GM23248 (cell line): ENCODE results near the gene ARHGEF11. TPM values are rescaled to one million over a fixed set of nuclear protein-coding genes. Genes with fewer than 3 reads are reported as not detected.
A peak's percentile ranks its signal among the peaks of the same experiment; 100 is the strongest.

ENCODE experiments used
- DNase-seq: peaks from one replicate; pipeline ENCODE4 v3.0.0-alpha.2; 2015
- H2AFZ ChIP-seq: fragments of 200-600 bp; sonication (generic); 2 replicates; pipeline ENCODE4 v1.6.1; 2016; ENCODE audit warnings: antibody characterized with exemption
- H3F3A ChIP-seq: fragments of 200-600 bp; sonication (generic); 2 replicates; pipeline ENCODE4 v1.6.1; 2016; ENCODE audit warnings: mild to moderate bottlenecking, antibody characterized with exemption, mixed run types; ENCODE audit not compliant: insufficient read depth
- H3K27ac ChIP-seq: fragments of 200-600 bp; sonication (generic); 2 replicates; pipeline ENCODE4 v1.5.1; 2016; ENCODE audit warnings: mild to moderate bottlenecking
- H3K27me3 ChIP-seq: fragments of 200-600 bp; sonication (generic); replicated peaks from 2 replicates; pipeline ENCODE4 v1.6.1; 2016; ENCODE audit warnings: mild to moderate bottlenecking; ENCODE audit not compliant: insufficient read depth
- H3K36me3 ChIP-seq: fragments of 200-600 bp; sonication (generic); 2 replicates; pipeline ENCODE4 v1.6.1; 2016; ENCODE audit warnings: low read depth, mild to moderate bottlenecking
- H3K4me1 ChIP-seq: fragments of 200-600 bp; sonication (generic); 2 replicates; pipeline ENCODE4 v1.6.1; 2016; ENCODE audit warnings: mild to moderate bottlenecking; ENCODE audit not compliant: insufficient read depth
- H3K4me2 ChIP-seq: fragments of 200-600 bp; sonication (generic); one replicate; pipeline ENCODE4 v1.6.1; 2016; ENCODE audit warnings: mild to moderate bottlenecking; ENCODE audit not compliant: unreplicated experiment
- H3K4me3 ChIP-seq: fragments of 200-600 bp; sonication (generic); 2 replicates; pipeline ENCODE4 v1.5.1; 2016; ENCODE audit warnings: mild to moderate bottlenecking
- H3K79me2 ChIP-seq: fragments of 200-600 bp; sonication (generic); 2 replicates; pipeline ENCODE4 v1.6.1; 2016; ENCODE audit warnings: mild to moderate bottlenecking; ENCODE audit not compliant: insufficient read depth
- H3K9ac ChIP-seq: fragments of 200-600 bp; sonication (generic); 2 replicates; pipeline ENCODE4 v1.6.1; 2016; ENCODE audit warnings: mild to moderate bottlenecking
- H3K9me2 ChIP-seq: fragments of 200-600 bp; sonication (generic); 2 replicates; pipeline ENCODE4 v1.6.1; 2016; ENCODE audit warnings: mixed run types, mild to moderate bottlenecking, moderate library complexity; ENCODE audit not compliant: insufficient read depth
- H3K9me3 ChIP-seq: fragments of 200-600 bp; sonication (generic); one replicate; pipeline ENCODE4 v1.6.1; 2017; ENCODE audit warnings: low read depth
- H4K20me1 ChIP-seq: fragments of 200-600 bp; sonication (generic); 2 replicates; pipeline ENCODE4 v1.6.0; 2016; ENCODE audit not compliant: insufficient read depth
- EZH2 ChIP-seq: fragments of 200-600 bp; sonication (generic); IDR thresholded peaks from 2 replicates; pipeline ENCODE4 v1.6.1; 2018; ENCODE audit warnings: antibody characterized with exemption, mild to moderate bottlenecking; ENCODE audit not compliant: insufficient read depth, poor library complexity, severe bottlenecking
- EZH2phosphoT487 ChIP-seq: fragments of 200-600 bp; sonication (generic); IDR thresholded peaks from 2 replicates; pipeline ENCODE4 v1.6.1; 2018; ENCODE audit warnings: antibody characterized with exemption, moderate library complexity, mild to moderate bottlenecking, low read depth; ENCODE audit not compliant: insufficient read depth
- WGBS, 2 experiments: methylation state at CpG; one replicate each; pipeline ENCODE4 v1.1.6; 2015 to 2017; ENCODE audit warnings: low lambda C conversion rate in 2 of 2, low coverage in 1 of 2; ENCODE audit errors: missing lambda C conversion rate in 2 of 2; 5-methylcytosine and 5-hydroxymethylcytosine counted together
- in situ Hi-C: fragments of 300-500 bp; cut with MboI; formaldehyde crosslinking; loops from 2 replicates; pipeline ENCODE4 v1.15.0; 2020
- polyA plus RNA-seq: library from polyadenylated mRNA; unstranded; fragments of >200 nt; fragmentation: Nextera tagmentation; extraction: Ambion mirVana; gene quantifications from 2 replicates; pipeline ENCODE4 v1.2.1, GENCODE V29; 2016
- total RNA-seq: library from RNA; depleted of rRNA; stranded (reverse); fragments of >200 nt; shearing (Covaris generic); gene quantifications from 2 replicates; pipeline ENCODE4 v1.2.3, GENCODE V29; 2014

Gene ARHGEF11
- total and polyA plus RNA-seq, 2 experiments from 2014 or later = 13.3 to 23.0 TPM

DNA sequence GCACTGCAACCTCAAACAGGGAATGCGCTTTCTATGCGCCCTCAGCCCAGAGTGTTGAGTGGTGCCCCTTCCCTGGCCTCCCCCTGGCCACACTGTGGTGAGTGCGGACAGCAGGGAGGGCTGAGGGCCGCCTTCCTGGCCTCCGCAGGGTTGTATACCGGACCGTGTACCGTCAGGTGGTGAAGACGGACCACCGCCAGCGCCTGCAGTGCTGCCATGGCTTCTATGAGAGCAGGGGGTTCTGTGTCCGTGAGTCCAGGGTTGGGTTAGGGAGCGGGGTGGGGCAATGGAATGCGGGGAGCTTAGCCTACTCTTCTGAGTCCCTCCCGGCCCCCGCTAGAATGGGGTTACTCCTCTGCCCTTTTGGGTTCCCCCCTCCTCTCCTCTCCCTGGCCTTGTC lies 140.4 kb downstream of the ARHGEF11 start:
- Histone ChIP-seq H4K20me1 (no peaks in the 10 kb centered on the region), H3K9ac (no peak overlapping the region), H3K9me3 (no peaks in the 10 kb centered on the region), H3K9me2 (no peaks in the 10 kb centered on the region), H3K4me1 (peaks cover 30% of the 10 kb centered on the region), H3K79me2 (no peaks in the 10 kb centered on the region), H3K27me3 (no peaks in the 10 kb centered on the region), H3K4me3 (no peak overlapping the region), H3K27ac (no peak overlapping the region), H3K36me3 (no peaks in the 10 kb centered on the region), H2AFZ (no peak overlapping the region), H3K4me2 (no peak overlapping the region), H3F3A (no peaks in the 10 kb centered on the region)
- no peak for DNase-seq
- in situ Hi-C loops = no loop called here
- 92 to 98% methylated on average over 11 to 16 of the region's 16 CpGs for whole genome bisulfite sequencing, 2 experiments
- TF ChIP-seq EZH2phosphoT487 = no peak
- TF ChIP-seq EZH2 = no peak

DNA sequence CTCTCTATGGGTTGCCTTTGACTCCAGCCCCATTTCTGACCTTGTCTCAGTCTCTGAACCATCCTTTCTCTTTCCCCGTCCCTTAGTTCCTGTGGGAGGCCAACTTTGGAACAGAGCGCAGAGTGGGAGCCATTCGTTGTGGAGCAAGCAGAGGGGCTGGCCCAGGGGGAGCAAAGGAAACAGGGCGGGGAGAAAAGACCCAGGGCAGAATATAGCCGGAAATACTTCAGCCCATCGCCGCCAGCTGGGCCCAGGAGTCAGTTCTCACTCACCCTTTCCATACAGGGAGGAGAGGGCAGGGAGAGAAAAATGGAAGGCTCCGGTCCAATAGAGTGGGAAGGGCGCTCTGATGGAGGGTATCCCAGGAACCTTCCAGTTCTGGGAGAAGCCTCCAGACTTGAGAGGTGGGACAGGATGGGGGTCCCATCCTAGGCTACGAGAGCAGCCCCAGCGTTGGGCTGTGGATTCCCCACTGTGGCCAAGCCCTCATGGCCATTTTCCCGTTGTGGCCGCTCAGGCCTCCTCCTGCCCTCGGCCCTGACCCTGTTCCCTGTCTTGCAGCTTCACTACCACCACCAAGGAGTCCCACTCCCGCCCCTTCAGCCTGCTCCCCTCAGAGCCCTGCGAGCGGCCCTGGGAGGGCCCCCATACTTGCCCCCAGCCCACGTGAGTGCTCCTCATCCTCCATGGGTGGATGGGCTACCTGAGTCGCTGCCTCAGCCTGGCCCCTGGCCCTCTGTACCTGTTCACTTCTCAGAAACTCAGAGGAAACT lies 141.2 kb downstream of the ARHGEF11 start:
- H3K4me1 ChIP-seq = peaks cover 30% of the 10 kb centered on the region

DNA sequence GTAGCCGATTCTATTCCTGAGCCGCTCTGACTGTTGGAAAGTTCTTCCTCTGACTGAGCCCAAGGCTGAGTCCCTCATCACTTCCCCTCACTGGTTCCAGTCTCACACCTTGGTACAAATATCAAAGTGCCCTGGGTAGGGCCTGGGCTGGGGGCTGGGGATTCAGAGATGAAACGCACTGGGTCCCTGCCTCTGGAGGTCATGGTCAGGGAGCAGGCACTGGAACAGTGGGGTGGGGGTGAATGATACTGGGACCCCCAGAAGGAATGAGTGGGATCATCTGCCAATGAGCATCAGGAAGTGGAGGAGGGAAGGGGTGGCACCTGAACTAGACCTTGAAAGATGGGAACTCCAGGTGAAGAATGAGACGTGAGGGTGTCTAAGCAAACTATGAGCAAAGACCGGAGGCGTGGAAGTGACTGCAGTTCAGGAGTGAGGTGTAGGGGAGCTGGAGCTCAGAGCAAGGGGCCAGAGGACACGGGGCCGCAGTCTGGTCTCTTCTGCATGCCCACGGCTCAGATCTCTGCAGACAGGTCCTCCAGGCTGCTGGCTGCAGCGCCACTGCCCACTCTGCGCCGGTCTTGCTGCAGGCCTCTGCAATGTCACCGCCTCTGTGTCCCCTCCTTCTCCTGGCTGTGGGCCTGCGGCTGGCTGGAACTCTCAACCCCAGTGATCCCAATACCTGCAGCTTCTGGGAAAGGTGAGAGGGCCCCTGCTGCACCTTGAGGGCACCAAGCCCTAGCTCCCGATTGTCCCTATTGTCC lies 142.0 kb downstream of the ARHGEF11 start:
- DNase-seq = no peak
- H3F3A ChIP-seq = no peaks in the 10 kb centered on the region; the same call in 1 of the 2 replicates
- H4K20me1 ChIP-seq = no peaks in the 10 kb centered on the region
- no peaks in the 10 kb centered on the region for H3K9me3 ChIP-seq
- H3K27ac ChIP-seq = no peak overlapping the region
- H3K27me3 ChIP-seq = no peaks in the 10 kb centered on the region
- H3K9me2 ChIP-seq = no peaks in the 10 kb centered on the region
- in situ Hi-C loops = no loop called here
- no peak overlapping the region for H3K4me2 ChIP-seq
- H3K4me1 ChIP-seq = peaks cover 32% of the 10 kb centered on the region
- TF ChIP-seq EZH2 (no peak), EZH2phosphoT487 (no peak)
- no peak overlapping the region for H3K4me3 ChIP-seq
- 83 to 91% methylated on average over 15 of the region's 15 CpGs for WGBS, 2 experiments
- no peak overlapping the region for H2AFZ ChIP-seq
- no peaks in the 10 kb centered on the region for H3K36me3 ChIP-seq
- no peaks in the 10 kb centered on the region for H3K79me2 ChIP-seq
- H3K9ac ChIP-seq = no peak overlapping the region

More for the DNA sequence above, 141.2 kb downstream of the ARHGEF11 start:
- TF ChIP-seq EZH2 (no peak), EZH2phosphoT487 (no peak)
- Histone ChIP-seq H3K4me2 (no peak overlapping the region), H3K36me3 (no peaks in the 10 kb centered on the region), H3K9ac (no peak overlapping the region), H3K9me2 (no peaks in the 10 kb centered on the region), H3K27me3 (no peaks in the 10 kb centered on the region), H3K9me3 (no peaks in the 10 kb centered on the region), H3K79me2 (no peaks in the 10 kb centered on the region), H2AFZ (no peak overlapping the region), H3F3A (no peaks in the 10 kb centered on the region), H3K4me3 (no peak overlapping the region), H4K20me1 (no peaks in the 10 kb centered on the region), H3K27ac (no peak overlapping the region)
- no peak for DNase-seq
- in situ Hi-C loops = no loop called here
- WGBS, 2 experiments = 86 to 88% methylated on average over 17 to 19 of the region's 19 CpGs

DNA sequence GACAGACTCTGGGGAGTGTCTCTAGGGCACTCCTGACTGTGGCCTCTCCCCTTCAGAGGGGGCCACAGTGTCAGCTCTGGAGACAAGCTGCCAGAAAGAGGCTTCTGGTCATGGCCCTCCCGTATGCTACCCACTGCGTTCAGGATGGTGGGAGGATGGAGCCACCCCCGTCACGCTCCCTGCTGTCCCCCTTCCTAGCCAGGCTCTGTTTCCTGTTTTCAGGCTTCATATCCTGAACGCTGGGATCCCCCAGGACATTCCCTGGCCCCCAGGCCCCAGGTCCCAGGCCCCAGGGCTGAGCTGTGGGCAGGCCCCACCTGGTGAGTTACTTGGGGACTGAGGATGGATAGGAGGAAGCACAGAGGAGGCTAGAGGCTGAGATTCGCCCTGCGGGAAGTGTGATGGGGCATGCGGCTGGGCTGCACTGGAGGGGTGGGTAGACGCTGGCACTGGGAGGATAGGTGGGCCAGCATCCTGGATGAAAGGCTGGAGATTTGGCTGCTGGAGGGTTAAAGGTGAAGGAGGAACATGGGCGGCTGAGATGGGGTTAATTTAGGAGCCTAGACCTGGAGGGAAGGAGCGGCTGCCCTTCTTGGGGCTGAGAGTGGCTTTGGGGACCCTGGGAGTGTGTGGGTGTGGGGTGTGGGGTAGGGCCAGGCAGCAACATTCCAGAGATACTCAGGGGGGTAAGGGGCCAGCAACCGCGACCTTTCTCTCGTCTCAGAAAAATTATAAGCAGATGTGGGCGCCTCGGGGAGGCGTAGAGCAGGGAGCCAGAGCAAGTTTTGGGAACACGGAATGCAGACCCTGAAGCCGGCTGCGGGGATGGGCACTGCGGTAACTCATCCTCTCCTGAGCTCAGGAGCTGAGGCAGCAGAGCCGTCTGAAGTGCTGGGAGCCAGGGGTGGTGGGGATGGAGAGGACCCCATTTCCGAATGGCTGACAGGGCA lies 143.3 kb downstream of the ARHGEF11 start:
- Histone ChIP-seq H3K36me3 (no peaks in the 10 kb centered on the region), H3F3A (peaks cover 7% of the 10 kb centered on the region; the same call in 1 of the 2 replicates), H3K4me1 (peaks cover 41% of the 10 kb centered on the region), H3K27me3 (no peaks in the 10 kb centered on the region), H3K4me2 (peak overlapping the region; percentile 35), H3K4me3 (no peak overlapping the region; the same call in 1 of the 2 replicates), H2AFZ (peak overlapping the region; percentile 46; the same call in 1 of the 2 replicates), H3K9me2 (no peaks in the 10 kb centered on the region), H3K79me2 (no peaks in the 10 kb centered on the region), H3K9me3 (no peaks in the 10 kb centered on the region), H4K20me1 (no peaks in the 10 kb centered on the region), H3K27ac (no peak overlapping the region), H3K9ac (no peak overlapping the region)
- DNase-seq = no peak
- WGBS, 2 experiments = 31 to 33% methylated on average over 19 to 23 of the region's 23 CpGs
- TF ChIP-seq EZH2phosphoT487 (no peak), EZH2 (no peak)
- in situ Hi-C loops = no loop called here
